CD4-positive, alpha-beta T cell (primary cell): ENCODE data around the gene CC2D2A. TPM values are rescaled to one million over a fixed set of nuclear protein-coding genes. Genes with fewer than 3 reads are reported as not detected.

Experiments
- ATAC-seq: fragments of 200-7000 bp; cut with Tn5 transposase; one replicate; pipeline ENCODE4 v1.10.0; 2022; ENCODE audit warnings: mild to moderate bottlenecking; ENCODE audit not compliant: poor library complexity
- CTCF ChIA-PET: fragments of 350-600 bp; sonication (Branson Sonifier 250); formaldehyde crosslinking; loops from one replicate; lab custom pipeline; 2021; ENCODE audit warnings: antibody characterized with exemption, inconsistent platforms; lab: Charles Lee
- POLR2A ChIA-PET: fragments of 350-600 bp; sonication (Branson Sonifier 250); formaldehyde crosslinking; loops from one replicate; lab custom pipeline; 2021; ENCODE audit warnings: antibody characterized with exemption, inconsistent platforms; lab: Charles Lee
- DNase-seq, 14 experiments: peaks; one replicate each; pipeline ENCODE4 v3.0.0-alpha.2; 2013 to 2020; ENCODE audit warnings: mixed read lengths in 2 of 14
- H3K27ac ChIP-seq, 2 donors: one replicate each; pipeline versions ENCODE4 v1.5.1 to v1.7.0; 2013; ENCODE audit warnings: low read length in 2 of 2, low read depth in 1 of 2, mild to moderate bottlenecking in 1 of 2
- H3K27me3 ChIP-seq, 2 experiments: 1 replicate in 1 of 2; 2 replicates in 1 of 2; pipeline versions ENCODE4 v1.6.1 to v1.7.0; 2013; ENCODE audit warnings: low read length in 2 of 2, control low read depth in 1 of 2, mild to moderate bottlenecking in 1 of 2, moderate library complexity in 1 of 2; ENCODE audit not compliant: insufficient read depth in 2 of 2, control insufficient read depth in 1 of 2
- H3K36me3 ChIP-seq: one replicate; pipeline ENCODE4 v1.6.1; 2013; ENCODE audit warnings: low read length, control low read depth; ENCODE audit not compliant: insufficient read depth
- H3K4me1 ChIP-seq: one replicate; pipeline ENCODE4 v1.6.1; 2013; ENCODE audit warnings: low read length, control low read depth; ENCODE audit not compliant: insufficient read depth
- H3K4me3 ChIP-seq: one replicate; pipeline ENCODE4 v1.5.1; 2013; ENCODE audit warnings: mild to moderate bottlenecking, low read length, moderate library complexity
- H3K9me3 ChIP-seq, 2 experiments: 1 replicate in 1 of 2; 2 replicates in 1 of 2; pipeline versions ENCODE4 v1.6.1 to v1.7.0; 2013; ENCODE audit warnings: low read length in 2 of 2, mild to moderate bottlenecking in 2 of 2, control low read depth in 1 of 2, moderate library complexity in 1 of 2; ENCODE audit not compliant: control insufficient read depth in 1 of 2, insufficient read depth in 1 of 2
- H3K27ac Mint-ChIP-seq: one replicate; pipeline ENCODE4 v1.8.0; 2020; ENCODE audit warnings: mixed read lengths
- H3K27me3 Mint-ChIP-seq: one replicate; pipeline ENCODE4 v1.8.0; 2021; ENCODE audit warnings: mixed read lengths
- H3K36me3 Mint-ChIP-seq: one replicate; pipeline ENCODE4 v1.8.0; 2021; ENCODE audit warnings: low read depth, mixed read lengths
- H3K4me1 Mint-ChIP-seq: one replicate; pipeline ENCODE4 v1.8.0; 2021; ENCODE audit warnings: low read depth, mixed read lengths
- H3K4me3 Mint-ChIP-seq: one replicate; pipeline ENCODE4 v1.8.0; 2020; ENCODE audit warnings: mild to moderate bottlenecking, mixed read lengths
- H3K9me3 Mint-ChIP-seq: one replicate; pipeline ENCODE4 v1.8.0; 2020; ENCODE audit warnings: mixed read lengths
- intact Hi-C, 2 experiments: fragments of 100-400 bp; cut with DNase I in 1 of 2; cut with micrococcal nuclease in 1 of 2; formaldehyde crosslinking; loops; one replicate each; pipeline versions ENCODE4 v1.15.1 to v1.9.0; 2023 to 2025; cut with DNase I, micrococcal nuclease
- total RNA-seq, 174 experiments: library from RNA in 2 of 174; stranded (reverse) in 2 of 174; gene quantifications; one replicate each; pipeline ENCODE4 v1.2.3 and lab custom pipeline; 2021 to 2026
- TF ChIP-seq, protein P1 (sequence below): fragments of 200-600 bp; IDR thresholded peaks from one replicate; pipeline ENCODE4 v1.8.0; 2022; ENCODE audit warnings: antibody characterized with exemption, mild to moderate bottlenecking

CC2D2A gene
- total RNA-seq, 2 experiments from 2014 or later = not detected

DNA sequence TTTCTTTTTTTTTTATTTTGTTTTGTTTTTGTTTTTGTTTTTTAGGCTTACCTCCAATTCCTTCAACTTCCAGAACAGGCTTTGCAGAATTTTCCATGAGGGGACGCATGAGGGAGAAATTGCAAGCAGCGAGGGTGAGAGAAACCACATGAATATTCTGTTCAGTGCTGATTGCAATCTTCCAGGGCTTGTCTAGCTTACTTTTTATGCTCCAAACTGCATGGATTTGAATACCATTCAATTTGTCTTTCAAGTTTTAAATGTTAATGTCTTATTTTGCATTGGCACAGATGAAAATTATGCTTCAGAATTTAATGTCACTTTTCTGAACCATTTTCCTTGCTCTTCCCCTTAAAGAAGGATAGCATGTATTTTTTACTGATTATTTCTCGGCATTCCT, 32.7 kb downstream of the CC2D2A start:
- no peak for ATAC-seq
- H3K27me3 Mint-ChIP-seq = peaks cover 4% of the 10 kb centered on the region

DNA sequence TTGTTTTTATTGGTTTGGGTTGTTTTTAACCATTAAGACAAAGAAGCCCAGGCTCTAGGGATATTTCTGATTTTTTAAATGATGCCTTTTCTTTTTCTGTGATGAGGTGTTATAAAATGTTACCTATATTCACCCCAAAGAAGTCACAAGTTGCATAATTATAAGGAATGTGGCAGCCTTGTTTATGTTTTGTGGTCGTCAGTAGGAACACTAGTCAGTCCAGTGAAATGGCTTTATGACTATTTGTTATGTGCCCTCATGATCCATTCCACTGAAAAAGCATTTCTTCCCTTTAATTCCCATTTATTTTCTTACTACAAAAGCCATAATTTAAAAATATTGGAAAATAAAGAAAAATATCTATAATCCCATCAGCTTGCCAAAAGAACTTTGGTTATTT, 34.4 kb downstream of the CC2D2A start:
- H3K27ac Mint-ChIP-seq = no peak overlapping the region
- POLR2A ChIA-PET = no interaction called here
- TF ChIP-seq, protein P1, sequence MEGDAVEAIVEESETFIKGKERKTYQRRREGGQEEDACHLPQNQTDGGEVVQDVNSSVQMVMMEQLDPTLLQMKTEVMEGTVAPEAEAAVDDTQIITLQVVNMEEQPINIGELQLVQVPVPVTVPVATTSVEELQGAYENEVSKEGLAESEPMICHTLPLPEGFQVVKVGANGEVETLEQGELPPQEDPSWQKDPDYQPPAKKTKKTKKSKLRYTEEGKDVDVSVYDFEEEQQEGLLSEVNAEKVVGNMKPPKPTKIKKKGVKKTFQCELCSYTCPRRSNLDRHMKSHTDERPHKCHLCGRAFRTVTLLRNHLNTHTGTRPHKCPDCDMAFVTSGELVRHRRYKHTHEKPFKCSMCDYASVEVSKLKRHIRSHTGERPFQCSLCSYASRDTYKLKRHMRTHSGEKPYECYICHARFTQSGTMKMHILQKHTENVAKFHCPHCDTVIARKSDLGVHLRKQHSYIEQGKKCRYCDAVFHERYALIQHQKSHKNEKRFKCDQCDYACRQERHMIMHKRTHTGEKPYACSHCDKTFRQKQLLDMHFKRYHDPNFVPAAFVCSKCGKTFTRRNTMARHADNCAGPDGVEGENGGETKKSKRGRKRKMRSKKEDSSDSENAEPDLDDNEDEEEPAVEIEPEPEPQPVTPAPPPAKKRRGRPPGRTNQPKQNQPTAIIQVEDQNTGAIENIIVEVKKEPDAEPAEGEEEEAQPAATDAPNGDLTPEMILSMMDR = no peak
- H3K9me3 ChIP-seq = no peaks in the 10 kb centered on the region
- H3K27me3 ChIP-seq = no peaks in the 10 kb centered on the region
- intact Hi-C loops = no loop called here
- no peaks in the 10 kb centered on the region for H3K9me3 Mint-ChIP-seq
- peaks cover 12% of the 10 kb centered on the region for H3K36me3 Mint-ChIP-seq
- no peak for ATAC-seq
- no peaks in the 10 kb centered on the region for H3K36me3 ChIP-seq
- DNase-seq = no peak
- no peak overlapping the region for H3K4me3 ChIP-seq
- H3K27ac ChIP-seq = no peak overlapping the region
- H3K27me3 Mint-ChIP-seq = no peaks in the 10 kb centered on the region
- H3K4me1 Mint-ChIP-seq = no peaks in the 10 kb centered on the region
- no peak overlapping the region for H3K4me3 Mint-ChIP-seq
- H3K4me1 ChIP-seq = no peaks in the 10 kb centered on the region
- CTCF ChIA-PET = no interaction called here

More for the DNA sequence above, 32.7 kb downstream of the CC2D2A start:
- Mint-ChIP-seq H3K36me3 (no peaks in the 10 kb centered on the region), H3K4me1 (no peaks in the 10 kb centered on the region), H3K27ac (no peak overlapping the region), H3K9me3 (peaks cover 4% of the 10 kb centered on the region), H3K4me3 (no peak overlapping the region)
- intact Hi-C loops = no loop called here
- H3K4me3 ChIP-seq = no peak overlapping the region
- no peak for DNase-seq
- ChIA-PET POLR2A (no interaction called here), CTCF (no interaction called here)
- H3K27ac ChIP-seq = no peak overlapping the region
- TF ChIP-seq, protein P1 = no peak
- H3K4me1 ChIP-seq = no peaks in the 10 kb centered on the region
- H3K9me3 ChIP-seq = no peaks in the 10 kb centered on the region
- no peaks in the 10 kb centered on the region for H3K27me3 ChIP-seq
- no peaks in the 10 kb centered on the region for H3K36me3 ChIP-seq

DNA sequence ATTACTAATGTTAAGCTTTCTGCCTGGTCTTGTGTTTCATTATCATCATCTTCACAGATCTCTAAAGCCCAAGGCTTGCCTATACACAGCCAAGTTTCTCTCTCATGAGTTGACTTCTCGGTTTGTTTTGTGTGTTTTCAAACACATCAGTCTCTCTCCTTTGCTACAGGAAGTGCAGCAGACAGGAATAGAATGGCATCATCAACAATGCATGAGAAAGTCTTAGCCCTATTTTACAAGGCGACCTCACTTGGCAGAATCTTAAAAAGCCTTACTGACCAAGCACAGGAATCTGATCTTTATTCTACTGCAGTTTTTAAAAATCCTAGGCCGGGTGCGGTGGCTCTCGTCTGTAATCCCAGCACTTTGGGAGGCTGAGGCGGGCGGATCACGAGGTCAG, 36.8 kb downstream of the CC2D2A start:
- no peak for DNase-seq
- H3K27ac Mint-ChIP-seq = no peak overlapping the region
- H3K4me1 ChIP-seq = no peaks in the 10 kb centered on the region
- ChIA-PET POLR2A (no interaction called here), CTCF (no interaction called here)
- H3K36me3 ChIP-seq = no peaks in the 10 kb centered on the region
- H3K36me3 Mint-ChIP-seq = peaks cover 12% of the 10 kb centered on the region
- H3K4me3 ChIP-seq = no peak overlapping the region
- no peak overlapping the region for H3K4me3 Mint-ChIP-seq
- no peaks in the 10 kb centered on the region for H3K27me3 Mint-ChIP-seq
- H3K4me1 Mint-ChIP-seq = no peaks in the 10 kb centered on the region
- H3K27ac ChIP-seq = no peak overlapping the region
- TF ChIP-seq, protein P1 = no peak
- no peaks in the 10 kb centered on the region for H3K9me3 ChIP-seq
- H3K9me3 Mint-ChIP-seq = no peaks in the 10 kb centered on the region
- no peaks in the 10 kb centered on the region for H3K27me3 ChIP-seq
- intact Hi-C loops = no loop called here
- peak; percentile 29 for ATAC-seq
